ENCODE measurements around the gene CAV1.

Gene CAV1

GRCh38 chr7:116598861-116599260 lies 74.0 kb downstream of the CAV1 start:
- no peak for DNase-seq
- H3K27ac Mint-ChIP-seq, result no peak overlapping the region
- H3K36me3 Mint-ChIP-seq (ENCODE audit: low read depth), result no peaks in the 10 kb centered on the region
- H3K9me3 Mint-ChIP-seq, result no peaks in the 10 kb centered on the region
- H3K27me3 Mint-ChIP-seq, result peaks cover 37% of the 10 kb centered on the region
- H3K4me1 Mint-ChIP-seq (ENCODE audit: low read depth), result peaks cover 12% of the 10 kb centered on the region
- H3K4me3 Mint-ChIP-seq, result no peak overlapping the region

DNA sequence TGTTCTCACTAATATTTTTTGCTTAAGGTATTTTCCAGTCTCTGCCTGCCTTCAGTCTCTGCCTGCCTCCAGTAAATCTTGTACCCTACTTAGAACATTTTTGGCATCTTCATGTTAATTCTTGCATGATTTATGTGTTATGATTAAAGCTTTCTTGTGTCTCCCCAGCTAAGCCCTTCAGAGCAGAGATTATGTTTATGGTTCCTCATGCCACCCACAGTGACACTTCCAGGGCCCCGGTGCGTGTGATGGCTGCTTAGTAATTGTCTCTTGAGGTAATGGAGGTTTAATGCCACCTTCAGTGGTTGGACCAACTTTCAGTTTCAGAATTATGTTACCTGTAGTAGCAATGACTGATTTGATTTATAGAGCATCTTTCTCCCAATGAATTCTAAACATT lies 76.6 kb downstream of the CAV1 start:
- Mint-ChIP-seq H3K4me3 (no peak overlapping the region), H3K27ac (no peak overlapping the region), H3K9me3 (no peaks in the 10 kb centered on the region), H3K36me3 (ENCODE audit: low read depth) (no peaks in the 10 kb centered on the region), H3K27me3 (peaks cover 35% of the 10 kb centered on the region), H3K4me1 (ENCODE audit: low read depth) (peaks cover 12% of the 10 kb centered on the region)
- DNase-seq, result no peak

GRCh38 chr7:116607299-116607698 lies 82.5 kb downstream of the CAV1 start:
- Mint-ChIP-seq H3K27me3 (peaks cover 51% of the 10 kb centered on the region), H3K27ac (no peak overlapping the region)

GRCh38 chr7:116610210-116610609 lies 85.4 kb downstream of the CAV1 start:
- no peak for DNase-seq
- H3K4me3 Mint-ChIP-seq, result no peak overlapping the region
- peaks cover 57% of the 10 kb centered on the region for H3K27me3 Mint-ChIP-seq
- no peaks in the 10 kb centered on the region for H3K4me1 Mint-ChIP-seq (ENCODE audit: low read depth)
- no peaks in the 10 kb centered on the region for H3K9me3 Mint-ChIP-seq
- no peak overlapping the region for H3K27ac Mint-ChIP-seq
- no peaks in the 10 kb centered on the region for H3K36me3 Mint-ChIP-seq (ENCODE audit: low read depth)

More at GRCh38 chr7:116607299-116607698, 82.5 kb downstream of the CAV1 start:
- H3K36me3 Mint-ChIP-seq (ENCODE audit: low read depth), result no peaks in the 10 kb centered on the region
- H3K4me3 Mint-ChIP-seq, result no peak overlapping the region
- DNase-seq, result no peak
- H3K4me1 Mint-ChIP-seq (ENCODE audit: low read depth), result no peaks in the 10 kb centered on the region
- H3K9me3 Mint-ChIP-seq, result no peaks in the 10 kb centered on the region

DNA sequence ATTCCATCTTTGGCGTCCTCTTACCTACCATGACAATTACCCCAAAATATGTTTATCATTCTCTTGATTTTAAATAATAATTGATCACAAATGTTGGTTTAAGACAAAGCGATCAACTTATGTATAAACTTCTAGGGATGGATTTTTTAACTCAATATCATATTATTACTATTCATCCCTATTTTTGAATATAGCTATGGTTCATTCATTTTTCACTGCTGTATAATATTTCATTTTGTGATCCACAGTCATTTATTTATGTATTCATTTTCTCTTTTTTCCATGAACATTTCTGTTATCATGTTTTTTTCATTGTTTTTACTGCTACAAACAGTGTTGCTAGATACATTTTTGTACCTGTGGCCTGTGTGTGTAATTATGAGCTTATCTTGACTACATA lies 85.9 kb downstream of the CAV1 start:
- H3K27me3 Mint-ChIP-seq, result peaks cover 59% of the 10 kb centered on the region
- H3K4me1 Mint-ChIP-seq (ENCODE audit: low read depth), result no peaks in the 10 kb centered on the region
- H3K4me3 Mint-ChIP-seq, result no peak overlapping the region
- no peak overlapping the region for H3K27ac Mint-ChIP-seq
- no peaks in the 10 kb centered on the region for H3K9me3 Mint-ChIP-seq
- DNase-seq, result no peak
- no peaks in the 10 kb centered on the region for H3K36me3 Mint-ChIP-seq (ENCODE audit: low read depth)
